B cell (primary cell): Measurements from ENCODE around the gene THBD. TPM values are rescaled to one million over a fixed set of nuclear protein-coding genes. Genes with fewer than 3 reads are reported as not detected.

Source experiments
- ATAC-seq: fragments of 200-7000 bp; cut with Tn5 transposase; one replicate; pipeline ENCODE4 v1.10.0; 2021; ENCODE audit warnings: low read depth, mild to moderate bottlenecking, moderate number of reproducible peaks, moderate library complexity
- CTCF ChIA-PET: fragments of 350-600 bp; sonication (Branson Sonifier 250); formaldehyde crosslinking; loops from one replicate; lab custom pipeline; 2021; ENCODE audit warnings: antibody characterized with exemption, inconsistent platforms; lab: Charles Lee
- POLR2A ChIA-PET: fragments of 350-600 bp; sonication (Branson Sonifier 250); formaldehyde crosslinking; loops from one replicate; lab custom pipeline; 2021; ENCODE audit warnings: antibody characterized with exemption; lab: Charles Lee
- DNase-seq: peaks from one replicate; pipeline ENCODE4 v3.0.0; 2013
- H2AFZ ChIP-seq: 2 replicates; pipeline ENCODE4 v1.6.1; 2012; ENCODE audit warnings: mild to moderate bottlenecking, low read depth, low read length; ENCODE audit not compliant: insufficient read depth, poor library complexity, severe bottlenecking
- H3K27ac ChIP-seq, 2 donors: 1 replicate in 1 of 2; 2 replicates in 1 of 2; pipeline ENCODE4 v1.5.1; 2012 to 2013; ENCODE audit warnings: low read length in 2 of 2, mild to moderate bottlenecking in 2 of 2, moderate library complexity in 1 of 2
- H3K27me3 ChIP-seq, 4 experiments: fragments of 200-600 bp in 1 of 4; sonication (generic) in 1 of 4; replicated peaks in 1 of 4; 1 replicate in 2 of 4; 2 replicates in 2 of 4; pipeline versions ENCODE4 v1.6.1 to v1.7.0; 2013 to 2016; ENCODE audit warnings: low read length in 3 of 4, mild to moderate bottlenecking in 2 of 4, mixed read lengths in 1 of 4, moderate library complexity in 1 of 4; ENCODE audit not compliant: insufficient read depth in 4 of 4, control insufficient read depth in 3 of 4; ENCODE audit errors: control extremely low read depth in 1 of 4
- H3K36me3 ChIP-seq, 2 experiments: replicated peaks in 1 of 2; 1 replicate in 1 of 2; 2 replicates in 1 of 2; pipeline versions ENCODE4 v1.6.1 to v1.7.1; 2013; ENCODE audit warnings: low read length in 1 of 2; ENCODE audit not compliant: insufficient read depth in 2 of 2, control insufficient read depth in 1 of 2; ENCODE audit errors: control extremely low read depth in 1 of 2, extremely low read depth in 1 of 2
- H3K4me1 ChIP-seq, 2 donors: fragments of 200-600 bp in 1 of 2; sonication (generic) in 1 of 2; 1 replicate in 1 of 2; 2 replicates in 1 of 2; pipeline versions ENCODE4 v1.5.1 to v1.6.1; 2013 to 2017; ENCODE audit warnings: low read length in 2 of 2; ENCODE audit not compliant: control insufficient read depth in 2 of 2, insufficient read depth in 2 of 2
- H3K4me2 ChIP-seq: replicated peaks from 2 replicates; pipeline ENCODE3; 2012; ENCODE audit warnings: mild to moderate bottlenecking, low read depth, low read length; ENCODE audit not compliant: poor library complexity, severe bottlenecking
- H3K4me3 ChIP-seq, 5 experiments: fragments of 200-600 bp in 1 of 5; sonication (generic) in 1 of 5; 1 replicate in 3 of 5; 2 replicates in 2 of 5; pipeline versions ENCODE4 v1.5.1 to v1.7.0; 2011 to 2016; ENCODE audit warnings: low read length in 4 of 5, mild to moderate bottlenecking in 4 of 5, low read depth in 2 of 5, control low read depth in 1 of 5, moderate library complexity in 1 of 5; ENCODE audit not compliant: insufficient read depth in 1 of 5; ENCODE audit errors: control extremely low read depth in 1 of 5, extremely low read depth in 1 of 5
- H3K79me2 ChIP-seq: fragments of 200-600 bp; sonication (generic); one replicate; pipeline ENCODE4 v1.6.0; 2016; ENCODE audit warnings: low read length; ENCODE audit not compliant: control insufficient read depth, insufficient read depth
- H3K9ac ChIP-seq: fragments of 200-600 bp; sonication (generic); 2 replicates; pipeline ENCODE4 v1.6.1; 2017; ENCODE audit warnings: mild to moderate bottlenecking, low read length, moderate library complexity
- H3K9me3 ChIP-seq, 3 donors: one replicate each; pipeline versions ENCODE4 v1.6.1 to v1.7.1; 2013; ENCODE audit warnings: low read length in 2 of 3; ENCODE audit not compliant: control insufficient read depth in 2 of 3, insufficient read depth in 1 of 3; ENCODE audit errors: control extremely low read depth in 1 of 3
- H4K20me1 ChIP-seq: 2 replicates; pipeline ENCODE4 v1.6.0; 2012; ENCODE audit warnings: mild to moderate bottlenecking, low read length; ENCODE audit not compliant: insufficient read depth, control insufficient read depth, poor library complexity, severe bottlenecking
- H3K27ac Mint-ChIP-seq: one replicate; pipeline ENCODE4 v1.8.0; 2021; ENCODE audit warnings: mixed read lengths
- H3K27me3 Mint-ChIP-seq: one replicate; pipeline ENCODE4 v1.8.0; 2021; ENCODE audit warnings: mixed read lengths
- H3K4me1 Mint-ChIP-seq: one replicate; pipeline ENCODE4 v1.8.0; 2021; ENCODE audit warnings: mixed read lengths
- H3K4me3 Mint-ChIP-seq: one replicate; pipeline ENCODE4 v1.8.0; 2021; ENCODE audit warnings: mixed read lengths
- H3K9me3 Mint-ChIP-seq: one replicate; pipeline ENCODE4 v1.8.0; 2022; ENCODE audit warnings: mixed read lengths; ENCODE audit not compliant: insufficient read depth
- CTCF ChIP-seq: fragments of 200-600 bp; IDR thresholded peaks from one replicate; pipeline ENCODE4 v1.8.0; 2022; ENCODE audit warnings: antibody characterized with exemption, mild to moderate bottlenecking
- EZH2 ChIP-seq: IDR thresholded peaks from 2 replicates; pipeline ENCODE4 v1.6.1; 2012; ENCODE audit warnings: borderline replicate concordance, low read depth, mild to moderate bottlenecking, moderate library complexity, low read length; ENCODE audit not compliant: insufficient read depth, poor library complexity, severe bottlenecking
- WGBS: methylation state at CpG from one replicate; pipeline ENCODE4 v1.1.5; 2013; ENCODE audit warnings: missing lambda C conversion rate; ENCODE audit not compliant: insufficient coverage; 5-methylcytosine and 5-hydroxymethylcytosine counted together
- intact Hi-C: fragments of 100-400 bp; cut with micrococcal nuclease; formaldehyde crosslinking; loops from one replicate; pipeline ENCODE4 v1.10.0; 2022
- polyA plus RNA-seq: library from polyadenylated mRNA; depleted of rRNA; stranded (reverse); fragments of >200 nt; gene quantifications from 2 replicates; pipeline ENCODE4 v1.2.3, GENCODE V29; 2012
- total RNA-seq, 2 donors: library from RNA; stranded (reverse); fragments of 120-200 nt in 1 of 2; gene quantifications; 1 replicate in 1 of 2; 2 replicates in 1 of 2; pipeline versions ENCODE4 v1.2.3 to v1.2.4, GENCODE V29; 2013 to 2022

THBD gene
- total and polyA plus RNA-seq, 2 donors (not counting 1 experiment from before 2014, with no cell fraction given) = 0.78 TPM; not detected in 1

- Mint-ChIP-seq H3K4me1 (no peaks in the 10 kb centered on the region), H3K4me3 (no peak overlapping the region), H3K27me3 (peaks cover 9% of the 10 kb centered on the region), H3K27ac (no peak overlapping the region), H3K9me3 (no peaks in the 10 kb centered on the region)
- DNase-seq (no peak), ATAC-seq (no peak)
- CTCF ChIA-PET = no interaction called here
- TF ChIP-seq CTCF (no peak), EZH2 (no peak)
- Histone ChIP-seq H3K36me3 (no peaks in the 10 kb centered on the region), H3K9me3 (no peaks in the 10 kb centered on the region), H3K27ac (no peak overlapping the region), H3K4me2 (no peak overlapping the region), H2AFZ (no peak overlapping the region), H3K4me1 (no peaks in the 10 kb centered on the region), H3K27me3 (no peaks in the 10 kb centered on the region), H3K79me2 (no peaks in the 10 kb centered on the region), H3K9ac (no peak overlapping the region), H4K20me1 (no peaks in the 10 kb centered on the region), H3K4me3 (no peak overlapping the region)
- POLR2A ChIA-PET = no interaction called here
- intact Hi-C loops = no loop called here
Measured at GRCh38 chr20:23062632-23063031, 13.2 kb upstream of the THBD start.

GRCh38 chr20:23061734-23062561, 12.5 kb upstream of the THBD start:
- no peak overlapping the region for H3K4me3 Mint-ChIP-seq
- Histone ChIP-seq H3K27me3 (no peaks in the 10 kb centered on the region), H3K4me1 (no peaks in the 10 kb centered on the region), H3K4me2 (no peak overlapping the region), H3K36me3 (no peaks in the 10 kb centered on the region), H3K9me3 (peaks cover 0 to 5% (median 0%) of the 10 kb centered on the region in 3 donors), H3K79me2 (no peaks in the 10 kb centered on the region), H2AFZ (no peak overlapping the region), H3K9ac (no peak overlapping the region), H3K27ac (no peak overlapping the region), H3K4me3 (no peak overlapping the region), H4K20me1 (no peaks in the 10 kb centered on the region)
- no peak for ATAC-seq
- CTCF ChIA-PET = no interaction called here
- H3K4me1 Mint-ChIP-seq = no peaks in the 10 kb centered on the region
- POLR2A ChIA-PET = no interaction called here
- intact Hi-C loops = no loop called here
- WGBS = 12% methylated on average over 6 of the region's 8 CpGs
- no peak overlapping the region for H3K27ac Mint-ChIP-seq
- TF ChIP-seq EZH2 (no peak), CTCF (no peak)
- H3K27me3 Mint-ChIP-seq = peaks cover 11% of the 10 kb centered on the region
- DNase-seq = no peak
- H3K9me3 Mint-ChIP-seq = no peaks in the 10 kb centered on the region
